GM19452 (cell line): ENCODE data around the gene MAOB.

Experiments
- ATAC-seq: cut with Tn5 transposase; IDR thresholded peaks from one replicate; pipeline ENCODE4 v1.9.1; 2021; ENCODE audit not compliant: unreplicated experiment

MAOB gene

DNA sequence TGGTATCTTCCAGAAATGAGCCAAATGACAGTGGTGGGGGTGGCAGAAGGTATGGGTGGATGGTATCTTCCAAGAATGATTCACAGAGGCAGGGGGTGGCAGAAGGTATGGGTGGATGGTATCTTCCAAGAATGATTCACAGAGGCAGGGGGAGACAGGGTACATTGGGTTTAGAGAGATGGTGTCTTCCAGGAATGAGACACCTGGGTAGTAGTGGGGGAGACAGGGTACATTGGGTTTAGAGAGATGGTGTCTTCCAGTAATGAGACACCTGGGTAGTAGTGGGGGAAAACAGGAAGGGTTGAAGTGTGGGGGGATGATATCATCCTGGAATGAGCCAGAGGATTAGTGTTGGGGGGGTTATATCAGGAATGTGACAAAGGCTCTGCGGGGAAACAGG is 164.2 kb downstream of the MAOB start:
- no peak for ATAC-seq

DNA sequence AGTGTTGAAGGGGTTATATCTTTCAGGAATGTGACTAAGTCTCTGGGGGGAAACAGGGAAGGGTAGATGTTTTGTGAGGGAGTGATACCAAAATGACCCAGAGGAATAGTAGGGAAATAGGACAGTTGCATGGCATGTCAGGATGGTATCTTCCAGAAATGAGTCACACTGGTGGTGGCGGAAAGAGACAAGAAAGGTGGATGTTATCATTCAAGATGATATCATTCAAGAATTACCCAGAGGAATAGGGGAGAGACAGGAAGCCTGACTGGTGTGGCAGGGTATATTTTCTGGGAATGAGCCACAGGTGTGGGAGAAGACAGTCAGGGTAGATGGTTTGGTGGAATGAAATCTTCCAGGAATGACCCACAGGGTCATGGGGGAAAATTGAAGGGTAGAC is 165.1 kb downstream of the MAOB start:
- ATAC-seq, result no peak

DNA sequence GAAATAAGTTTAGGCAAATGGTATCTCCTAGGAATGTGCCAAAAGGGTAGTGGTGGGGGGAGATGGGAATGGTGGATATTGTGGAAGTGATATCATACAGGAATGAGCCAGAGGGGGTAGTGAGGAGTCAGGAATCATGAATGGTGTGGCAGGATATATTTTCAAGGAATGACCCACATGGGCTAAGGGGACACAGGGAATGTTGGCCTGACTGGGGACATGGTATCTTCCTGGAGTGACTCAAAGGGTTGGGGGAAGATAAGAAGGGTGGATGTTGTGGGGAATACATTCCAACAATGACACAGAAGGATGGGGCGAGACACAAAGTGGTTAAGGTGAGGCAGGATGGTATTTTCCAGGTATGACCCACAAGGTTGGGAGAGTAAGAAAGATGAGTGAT is 165.6 kb downstream of the MAOB start:
- ATAC-seq, result no peak
